COLO829 (cell line): ENCODE results near the gene ANKRD33B.
"Not testable (repeated sequence)": the region's sequence is repeated elsewhere in the genome, so short reads cannot be mapped to it uniquely, and the experiment has no call there.

Experiments used
- DNase-seq: peaks from one replicate; pipeline ENCODE4 v3.0.0; 2012; ENCODE audit warnings: low spot score

ANKRD33B gene

GRCh38 chr5:10661401-10661800 lies 97.5 kb downstream of the ANKRD33B start:
- no peak for DNase-seq

GRCh38 chr5:10662083-10662482 lies 98.2 kb downstream of the ANKRD33B start:
- DNase-seq = no peak

- no peak for DNase-seq
Measured at GRCh38 chr5:10662661-10663488, 99.0 kb downstream of the ANKRD33B start.

- DNase-seq = no peak
Measured at GRCh38 chr5:10663489-10664179, 99.8 kb downstream of the ANKRD33B start.

GRCh38 chr5:10664180-10664769 lies 100.4 kb downstream of the ANKRD33B start:
- DNase-seq = not testable (repeated sequence)

GRCh38 chr5:10665799-10666198 lies 101.9 kb downstream of the ANKRD33B start:
- DNase-seq = no peak

- DNase-seq = no peak
Measured at GRCh38 chr5:10666531-10667299, 102.8 kb downstream of the ANKRD33B start.

GRCh38 chr5:10667431-10668057 lies 103.7 kb downstream of the ANKRD33B start:
- no peak for DNase-seq

GRCh38 chr5:10668697-10669096 lies 104.8 kb downstream of the ANKRD33B start:
- DNase-seq = no peak

- DNase-seq = no peak
Measured at GRCh38 chr5:10669983-10670382, 106.1 kb downstream of the ANKRD33B start.

GRCh38 chr5:10671041-10672008 lies 107.5 kb downstream of the ANKRD33B start:
- DNase-seq = no peak

GRCh38 chr5:10672146-10673016 lies 108.5 kb downstream of the ANKRD33B start:
- no peak for DNase-seq

GRCh38 chr5:10673017-10673389 lies 109.1 kb downstream of the ANKRD33B start:
- DNase-seq = no peak

GRCh38 chr5:10673407-10673806 lies 109.5 kb downstream of the ANKRD33B start:
- no peak for DNase-seq

GRCh38 chr5:10674096-10674495 lies 110.2 kb downstream of the ANKRD33B start:
- DNase-seq = no peak

GRCh38 chr5:10674582-10674981 lies 110.7 kb downstream of the ANKRD33B start:
- DNase-seq = no peak

GRCh38 chr5:10675177-10675700 lies 111.4 kb downstream of the ANKRD33B start:
- no peak for DNase-seq

GRCh38 chr5:10676224-10676623 lies 112.4 kb downstream of the ANKRD33B start:
- no peak for DNase-seq

- no peak for DNase-seq
Measured at GRCh38 chr5:10676946-10677345, 113.1 kb downstream of the ANKRD33B start.
